Measurements from ENCODE around the gene CCDC9B. TPM values are rescaled to one million over a fixed set of nuclear protein-coding genes. Genes with fewer than 3 reads are reported as not detected.

CCDC9B gene
- total RNA-seq, 1 donor from 2014 or later: 71.4 TPM

GRCh38 chr15:40333922-40334492 lies 6.7 kb downstream of the CCDC9B start:
- intact Hi-C loops (cut with DNase I): no loop called here
- H3K4me3 ChIP-seq: peak overlapping the region; percentile 39
- H3K4me1 ChIP-seq: peaks cover 100% of the 10 kb centered on the region

GRCh38 chr15:40332113-40332781 lies 8.5 kb downstream of the CCDC9B start:
- Histone ChIP-seq H3K27ac (peak overlapping the region; percentile 18), H3K4me1 (peaks cover 98% of the 10 kb centered on the region)
- no peak for ATAC-seq

More at GRCh38 chr15:40333922-40334492, 6.7 kb downstream of the CCDC9B start:
- Histone ChIP-seq H3K36me3 (peaks cover 27% of the 10 kb centered on the region), H3K27ac (peak overlapping the region; percentile 90), H3K9me3 (no peaks in the 10 kb centered on the region), H3K27me3 (ENCODE audit: low read depth) (no peaks in the 10 kb centered on the region)
- DNase-seq: peak; percentile 81
- no peak for TF ChIP-seq CTCF (IDR thresholded peaks at IDR 0.05)
- peak; percentile 42 to 74 for ATAC-seq

GRCh38 chr15:40331637-40332036 lies 9.1 kb downstream of the CCDC9B start:
- H3K27ac ChIP-seq: no peak overlapping the region
- TF ChIP-seq CTCF (IDR thresholded peaks at IDR 0.05): no peak
- no peak for ATAC-seq
- DNase-seq: no peak
- no peak overlapping the region for H3K4me3 ChIP-seq
- intact Hi-C loops (cut with DNase I): no loop called here
- peaks cover 98% of the 10 kb centered on the region for H3K4me1 ChIP-seq
- peaks cover 20% of the 10 kb centered on the region for H3K36me3 ChIP-seq
- H3K27me3 ChIP-seq (ENCODE audit: low read depth): no peaks in the 10 kb centered on the region
- H3K9me3 ChIP-seq: no peaks in the 10 kb centered on the region

More at GRCh38 chr15:40332113-40332781, 8.5 kb downstream of the CCDC9B start:
- Histone ChIP-seq H3K36me3 (peaks cover 25% of the 10 kb centered on the region), H3K27me3 (ENCODE audit: low read depth) (no peaks in the 10 kb centered on the region), H3K4me3 (no peak overlapping the region), H3K9me3 (no peaks in the 10 kb centered on the region)
- no peak for DNase-seq
- intact Hi-C loops (cut with DNase I): no loop called here
- no peak for TF ChIP-seq CTCF (IDR thresholded peaks at IDR 0.05)

- no peak for ATAC-seq
- Histone ChIP-seq H3K4me1 (peaks cover 98% of the 10 kb centered on the region), H3K9me3 (no peaks in the 10 kb centered on the region), H3K4me3 (no peak overlapping the region), H3K27me3 (ENCODE audit: low read depth) (no peaks in the 10 kb centered on the region), H3K36me3 (peaks cover 14% of the 10 kb centered on the region), H3K27ac (peak overlapping the region; percentile 56)
- intact Hi-C loops (cut with DNase I): no loop called here
- TF ChIP-seq CTCF (IDR thresholded peaks at IDR 0.05): no peak
- DNase-seq: no peak
Measured at GRCh38 chr15:40331026-40331425, 9.7 kb downstream of the CCDC9B start.

GRCh38 chr15:40330368-40330836 lies 10.3 kb downstream of the CCDC9B start:
- Histone ChIP-seq H3K4me3 (no peak overlapping the region), H3K27me3 (ENCODE audit: low read depth) (no peaks in the 10 kb centered on the region), H3K9me3 (no peaks in the 10 kb centered on the region), H3K36me3 (peaks cover 7% of the 10 kb centered on the region), H3K27ac (peak overlapping the region; percentile 56), H3K4me1 (peaks cover 98% of the 10 kb centered on the region)
- peak; percentile 82 to 91 for ATAC-seq
- no peak for TF ChIP-seq CTCF (IDR thresholded peaks at IDR 0.05)
- DNase-seq: peak; percentile 88
- intact Hi-C loops (cut with DNase I): no loop called here
